HG03064 (cell line): ENCODE measurements around the gene MCTP1.
"Not testable (repeated sequence)": the region's sequence is repeated elsewhere in the genome, so short reads cannot be mapped to it uniquely, and the experiment has no call there.

Experiments
- ATAC-seq: cut with Tn5 transposase; IDR thresholded peaks from one replicate; pipeline ENCODE4 v1.9.1; 2021; ENCODE audit warnings: low read depth; ENCODE audit not compliant: unreplicated experiment

Gene MCTP1

GRCh38 chr5:95044096-95044495 is 240.8 kb downstream of the MCTP1 start:
- ATAC-seq, result no peak

GRCh38 chr5:95043648-95044047 is 241.2 kb downstream of the MCTP1 start:
- no peak for ATAC-seq

- no peak for ATAC-seq
Observed at GRCh38 chr5:95043234-95043633, 241.7 kb downstream of the MCTP1 start.

- ATAC-seq, result no peak
Observed at GRCh38 chr5:95042037-95042436, 242.9 kb downstream of the MCTP1 start.

- no peak for ATAC-seq
Observed at GRCh38 chr5:95035891-95036685, 248.8 kb downstream of the MCTP1 start.

- ATAC-seq, result no peak
Observed at GRCh38 chr5:95032801-95033200, 252.1 kb downstream of the MCTP1 start.

GRCh38 chr5:95029569-95030366 is 255.1 kb downstream of the MCTP1 start:
- ATAC-seq, result no peak

- no peak for ATAC-seq
Observed at GRCh38 chr5:95027775-95028174, 257.1 kb downstream of the MCTP1 start.

- no peak for ATAC-seq
Observed at GRCh38 chr5:95027151-95027721, 257.7 kb downstream of the MCTP1 start.

GRCh38 chr5:95026718-95027117 is 258.2 kb downstream of the MCTP1 start:
- no peak for ATAC-seq

GRCh38 chr5:95022967-95023695 is 261.8 kb downstream of the MCTP1 start:
- no peak for ATAC-seq

GRCh38 chr5:95020345-95020744 is 264.5 kb downstream of the MCTP1 start:
- ATAC-seq, result no peak

GRCh38 chr5:95018946-95019345 is 265.9 kb downstream of the MCTP1 start:
- ATAC-seq, result no peak

- no peak for ATAC-seq
Observed at GRCh38 chr5:95018511-95018910, 266.4 kb downstream of the MCTP1 start.

GRCh38 chr5:95009812-95010211 is 275.1 kb downstream of the MCTP1 start:
- ATAC-seq, result no peak

- no peak for ATAC-seq
Observed at GRCh38 chr5:95007921-95008597, 276.8 kb downstream of the MCTP1 start.

- ATAC-seq, result no peak
Observed at GRCh38 chr5:95005811-95006210, 279.1 kb downstream of the MCTP1 start.

- no peak for ATAC-seq
Observed at GRCh38 chr5:94998670-94999069, 286.2 kb downstream of the MCTP1 start.

- ATAC-seq, result not testable (repeated sequence)
Observed at GRCh38 chr5:94994537-94994936, 290.4 kb downstream of the MCTP1 start.

GRCh38 chr5:94993491-94993890 is 291.4 kb downstream of the MCTP1 start:
- ATAC-seq, result no peak
